Cardiac muscle cell (in vitro differentiated cells and primary cell): ENCODE data around the gene RAP1A. TPM values are rescaled to one million over a fixed set of nuclear protein-coding genes. Genes with fewer than 3 reads are reported as not detected.

Experiments
- DNase-seq, 2 donors: peaks; one replicate each; pipeline versions ENCODE4 v3.0.0 to v3.0.0-alpha.2; 2010 to 2017; ENCODE audit warnings: low read depth in 1 of 2, low spot score in 1 of 2
- H3K27ac ChIP-seq: fragments of 200-600 bp; sonication (generic); 2 replicates; pipeline ENCODE4 v1.5.1; 2016
- H3K27me3 ChIP-seq: fragments of 200-600 bp; sonication (generic); 2 replicates; pipeline ENCODE4 v1.6.0; 2016; ENCODE audit warnings: control low read depth
- H3K36me3 ChIP-seq: fragments of 200-600 bp; sonication (generic); 2 replicates; pipeline ENCODE4 v1.5.1; 2016; ENCODE audit warnings: control low read depth
- H3K4me1 ChIP-seq: fragments of 200-600 bp; sonication (generic); 2 replicates; pipeline ENCODE4 v1.8.1; 2017; ENCODE audit warnings: low read depth, mild to moderate bottlenecking, mixed run types
- H3K4me3 ChIP-seq: fragments of 200-600 bp; sonication (generic); 2 replicates; pipeline ENCODE4 v1.5.1; 2016; ENCODE audit warnings: mild to moderate bottlenecking
- H3K9me3 ChIP-seq: fragments of 200-600 bp; sonication (generic); 2 replicates; pipeline ENCODE4 v1.5.1; 2017; ENCODE audit warnings: low read depth, mild to moderate bottlenecking, control low read depth
- CTCF ChIP-seq: IDR thresholded peaks from 2 replicates; pipeline ENCODE4 v1.5.1; 2012; ENCODE audit warnings: low read depth, mild to moderate bottlenecking, low read length
- polyA plus RNA-seq: library from polyadenylated mRNA; unstranded; fragments of >200 nt; fragmentation: Nextera tagmentation; extraction: Ambion mirVana; gene quantifications from 2 replicates; pipeline ENCODE4 v1.2.1, GENCODE V29; 2016
- total RNA-seq: library from RNA; depleted of rRNA; stranded (reverse); fragments of >200 nt; gene quantifications from 2 replicates; pipeline ENCODE4 v1.2.3, GENCODE V29; 2016

RAP1A gene
- total and polyA plus RNA-seq, 2 experiments from 2014 or later = 13.5 to 18.3 TPM

- peaks cover 15% of the 10 kb centered on the region for H3K4me1 ChIP-seq
- TF ChIP-seq CTCF = no peak
- no peak overlapping the region for H3K4me3 ChIP-seq
Measured at GRCh38 chr1:111742938-111743549, 123.5 kb downstream of the RAP1A start.

GRCh38 chr1:111743679-111744101 lies 124.1 kb downstream of the RAP1A start:
- no peaks in the 10 kb centered on the region for H3K27me3 ChIP-seq
- no peaks in the 10 kb centered on the region for H3K36me3 ChIP-seq
- peak overlapping the region; percentile 17 for H3K27ac ChIP-seq
- no peak overlapping the region for H3K4me3 ChIP-seq
- peaks cover 21% of the 10 kb centered on the region for H3K4me1 ChIP-seq
- no peaks in the 10 kb centered on the region for H3K9me3 ChIP-seq
- no peak for TF ChIP-seq CTCF
- peak in 1 of 2 donors; percentile 68 for DNase-seq

More at GRCh38 chr1:111742938-111743549, 123.5 kb downstream of the RAP1A start:
- H3K27me3 ChIP-seq = no peaks in the 10 kb centered on the region
- peak overlapping the region; percentile 17 for H3K27ac ChIP-seq
- no peaks in the 10 kb centered on the region for H3K9me3 ChIP-seq
- no peaks in the 10 kb centered on the region for H3K36me3 ChIP-seq
- DNase-seq = no peak

GRCh38 chr1:111745675-111746613 lies 126.4 kb downstream of the RAP1A start:
- Histone ChIP-seq H3K9me3 (no peaks in the 10 kb centered on the region), H3K27ac (peak overlapping the region; percentile 100)
- TF ChIP-seq CTCF = no peak

GRCh38 chr1:111746614-111746999 lies 127.0 kb downstream of the RAP1A start:
- H3K36me3 ChIP-seq = peaks cover 2% of the 10 kb centered on the region
- no peak for TF ChIP-seq CTCF
- DNase-seq = no peak
- H3K9me3 ChIP-seq = no peaks in the 10 kb centered on the region
- H3K4me1 ChIP-seq = peaks cover 41% of the 10 kb centered on the region
- no peak overlapping the region for H3K4me3 ChIP-seq
- no peaks in the 10 kb centered on the region for H3K27me3 ChIP-seq
- H3K27ac ChIP-seq = peak overlapping the region; percentile 100

More at GRCh38 chr1:111745675-111746613, 126.4 kb downstream of the RAP1A start:
- Histone ChIP-seq H3K4me1 (peaks cover 41% of the 10 kb centered on the region), H3K4me3 (no peak overlapping the region), H3K36me3 (peaks cover 2% of the 10 kb centered on the region), H3K27me3 (no peaks in the 10 kb centered on the region)
- DNase-seq = peak in 1 of 2 donors; percentile 65

GRCh38 chr1:111747282-111747734 lies 127.7 kb downstream of the RAP1A start:
- Histone ChIP-seq H3K4me3 (no peak overlapping the region), H3K27ac (peak overlapping the region; percentile 100), H3K4me1 (peaks cover 41% of the 10 kb centered on the region), H3K27me3 (no peaks in the 10 kb centered on the region), H3K36me3 (peaks cover 2% of the 10 kb centered on the region), H3K9me3 (no peaks in the 10 kb centered on the region)
- DNase-seq = peak; percentile 54 to 87
- TF ChIP-seq CTCF = peak; percentile 74
